ENCODE results near the gene SLC33A1. TPM values are rescaled to one million over a fixed set of nuclear protein-coding genes. Genes with fewer than 3 reads are reported as not detected.
A peak's percentile ranks its signal among the peaks of the same experiment; 100 is the strongest.
"Not testable (repeated sequence)": the region's sequence is repeated elsewhere in the genome, so short reads cannot be mapped to it uniquely, and the experiment has no call there.

Gene SLC33A1
- total RNA-seq, 4 donors from 2014 or later = 13.3 to 34.8 (median 32.7) TPM

DNA sequence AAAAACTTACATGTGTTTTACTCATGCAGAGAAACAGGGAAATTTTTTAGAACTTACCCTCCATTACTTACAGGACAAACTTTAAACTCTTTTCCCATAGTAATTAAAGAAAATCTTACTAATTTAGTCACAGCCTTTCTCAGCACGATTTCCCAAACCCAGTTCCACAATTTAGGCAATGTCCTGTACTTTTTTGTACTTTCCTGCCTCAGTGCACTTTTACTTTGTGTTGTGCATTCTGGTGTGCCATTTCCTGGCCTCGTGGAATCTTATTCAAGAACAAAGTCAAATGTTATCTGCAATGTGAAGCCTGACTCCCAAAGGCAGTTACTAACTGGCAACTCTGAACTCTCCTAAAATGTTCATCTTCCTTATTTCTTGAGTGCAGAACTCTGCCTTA, 1.9 kb downstream of the SLC33A1 start:
- DNase-seq = no peak
- H3K4me3 ChIP-seq = peak overlapping the region in 3 of 4 donors; percentile 71 to 91 (median 86)
- intact Hi-C loops (cut with DNase I; ENCODE audit: low total_unique reads) = no loop called here
- TF ChIP-seq POLR2AphosphoS5 (IDR thresholded peaks at IDR 0.05) = no peak
- TF ChIP-seq EP300 (IDR thresholded peaks at IDR 0.05; ENCODE audit: low read depth) = no peak
- TF ChIP-seq POLR2A (IDR thresholded peaks at IDR 0.05) = no peak
- TF ChIP-seq, protein P1, sequence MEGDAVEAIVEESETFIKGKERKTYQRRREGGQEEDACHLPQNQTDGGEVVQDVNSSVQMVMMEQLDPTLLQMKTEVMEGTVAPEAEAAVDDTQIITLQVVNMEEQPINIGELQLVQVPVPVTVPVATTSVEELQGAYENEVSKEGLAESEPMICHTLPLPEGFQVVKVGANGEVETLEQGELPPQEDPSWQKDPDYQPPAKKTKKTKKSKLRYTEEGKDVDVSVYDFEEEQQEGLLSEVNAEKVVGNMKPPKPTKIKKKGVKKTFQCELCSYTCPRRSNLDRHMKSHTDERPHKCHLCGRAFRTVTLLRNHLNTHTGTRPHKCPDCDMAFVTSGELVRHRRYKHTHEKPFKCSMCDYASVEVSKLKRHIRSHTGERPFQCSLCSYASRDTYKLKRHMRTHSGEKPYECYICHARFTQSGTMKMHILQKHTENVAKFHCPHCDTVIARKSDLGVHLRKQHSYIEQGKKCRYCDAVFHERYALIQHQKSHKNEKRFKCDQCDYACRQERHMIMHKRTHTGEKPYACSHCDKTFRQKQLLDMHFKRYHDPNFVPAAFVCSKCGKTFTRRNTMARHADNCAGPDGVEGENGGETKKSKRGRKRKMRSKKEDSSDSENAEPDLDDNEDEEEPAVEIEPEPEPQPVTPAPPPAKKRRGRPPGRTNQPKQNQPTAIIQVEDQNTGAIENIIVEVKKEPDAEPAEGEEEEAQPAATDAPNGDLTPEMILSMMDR (IDR thresholded peaks at IDR 0.05) = no peak
- H3K9me3 ChIP-seq = no peaks in the 10 kb centered on the region
- peaks cover 25 to 65% (median 36%) of the 10 kb centered on the region in 4 donors for H3K4me1 ChIP-seq
- in situ Hi-C loops (cut with MboI; ENCODE audit: low pct_ligation_motif_present in 1 of 4, low pct_unique_long_range_greater_than_20kb in 1 of 4, low sequenced_read_pairs in 3 of 4) = loop anchor here in 1 of 4 donors (25.0 kb wide), 1 partner anchor 1310 kb away; the partner anchor contains the start of gene CCNL1
- no peaks in the 10 kb centered on the region for H3K27me3 ChIP-seq
- H3K36me3 ChIP-seq = no peaks in the 10 kb centered on the region
- no peak overlapping the region for H3K27ac ChIP-seq
- 7 to 15% methylated on average over 2 of the region's 2 CpGs for WGBS, 2 donors (ENCODE audit: low coverage in 1 of 2)

DNA sequence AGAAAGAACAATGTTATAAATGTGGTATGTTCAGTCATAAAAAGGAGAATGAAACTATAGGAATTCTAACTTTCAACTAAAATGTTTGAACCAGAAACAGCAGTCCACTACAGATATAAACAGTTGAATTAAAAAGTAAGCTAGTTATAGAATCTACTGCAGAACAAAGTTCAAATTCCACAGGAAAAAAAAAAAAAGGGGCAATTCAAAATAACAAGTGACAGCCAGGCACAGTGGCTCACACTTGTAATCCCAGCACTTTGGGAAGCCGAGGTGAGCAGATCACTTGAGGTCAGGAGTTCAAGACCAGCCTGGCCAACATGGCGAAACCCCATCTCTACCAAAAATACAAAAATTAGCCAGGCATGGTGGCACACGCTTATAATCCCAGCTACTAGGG, 4.8 kb downstream of the SLC33A1 start:
- not testable (repeated sequence) for H3K27ac ChIP-seq

DNA sequence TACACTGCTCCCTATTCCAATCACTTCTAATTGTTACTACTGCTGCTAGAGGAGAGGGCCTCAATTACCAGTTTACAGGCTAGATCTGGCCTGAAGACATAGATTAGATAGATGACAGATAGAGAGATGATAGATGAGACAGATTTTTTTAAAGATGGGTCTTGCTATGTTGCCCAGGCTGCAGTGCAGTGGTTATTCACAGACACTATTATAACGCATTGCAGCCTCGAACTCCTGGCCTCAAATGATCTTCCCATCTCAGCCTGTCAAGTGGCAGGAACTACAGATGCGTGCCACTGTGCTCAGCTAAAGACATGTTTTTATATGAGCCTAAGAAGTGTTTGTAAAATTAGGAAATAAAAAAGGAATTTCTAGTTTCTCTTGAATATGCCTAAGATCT, 6.2 kb downstream of the SLC33A1 start:
- Histone ChIP-seq H3K4me3 (no peak overlapping the region), H3K27me3 (no peaks in the 10 kb centered on the region), H3K27ac (no peak overlapping the region), H3K9me3 (no peaks in the 10 kb centered on the region), H3K36me3 (no peaks in the 10 kb centered on the region), H3K4me1 (peaks cover 25 to 66% (median 36%) of the 10 kb centered on the region in 4 donors)
- in situ Hi-C loops (cut with MboI; ENCODE audit: low pct_ligation_motif_present in 1 of 4, low pct_unique_long_range_greater_than_20kb in 1 of 4, low sequenced_read_pairs in 3 of 4) = no loop called here
- no peak for DNase-seq
- intact Hi-C loops (cut with DNase I; ENCODE audit: low total_unique reads) = no loop called here
- no peak for TF ChIP-seq POLR2AphosphoS5 (IDR thresholded peaks at IDR 0.05)
- TF ChIP-seq EP300 (IDR thresholded peaks at IDR 0.05; ENCODE audit: low read depth) = no peak
- no peak for TF ChIP-seq POLR2A (IDR thresholded peaks at IDR 0.05)
- TF ChIP-seq, protein P1 (IDR thresholded peaks at IDR 0.05) = no peak
- WGBS, 2 donors (ENCODE audit: low coverage in 1 of 2) = 86 to 96% methylated on average over 1 to 3 of the region's 3 CpGs

More for the DNA sequence above, 4.8 kb downstream of the SLC33A1 start:
- H3K4me3 ChIP-seq; H3K27me3 ChIP-seq; H3K9me3 ChIP-seq; DNase-seq; intact Hi-C loops (cut with DNase I; ENCODE audit: low total_unique reads); in situ Hi-C loops (cut with MboI; ENCODE audit: low pct_ligation_motif_present in 1 of 4, low pct_unique_long_range_greater_than_20kb in 1 of 4, low sequenced_read_pairs in 3 of 4); H3K36me3 ChIP-seq: not testable (repeated sequence)
- peaks cover 25 to 71% (median 38%) of the 10 kb centered on the region in 4 donors for H3K4me1 ChIP-seq
- WGBS, 2 donors (ENCODE audit: low coverage in 1 of 2) = 74% methylated on average over 3 of the region's 3 CpGs; no CpG with 5 or more reads in 1 of the 2 donors

DNA sequence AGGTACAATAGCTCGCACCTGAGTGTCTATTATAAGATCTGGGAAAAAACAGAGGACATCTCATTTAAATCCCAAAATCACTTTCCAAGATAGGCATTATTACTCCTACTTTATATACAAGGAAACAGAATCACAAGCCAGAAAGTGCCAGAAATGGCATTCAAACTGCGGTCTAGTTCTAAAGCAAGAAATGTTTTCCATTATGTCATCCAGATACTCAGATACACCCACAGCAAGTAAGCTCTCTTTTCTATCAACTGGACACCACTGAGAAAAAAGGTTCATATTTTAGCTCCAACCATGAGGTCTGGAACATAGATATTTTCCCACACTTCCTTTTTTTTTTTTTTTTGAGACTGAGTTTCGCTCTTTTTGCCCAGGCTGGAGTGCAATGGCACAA, 8.1 kb downstream of the SLC33A1 start:
- peaks cover 8 to 47% (median 18%) of the 10 kb centered on the region in 4 donors for H3K4me1 ChIP-seq
- WGBS, 2 donors (ENCODE audit: low coverage in 1 of 2) = 79 to 90% methylated on average over 3 of the region's 3 CpGs
- in situ Hi-C loops (cut with MboI; ENCODE audit: low pct_ligation_motif_present in 1 of 4, low pct_unique_long_range_greater_than_20kb in 1 of 4, low sequenced_read_pairs in 3 of 4) = no loop called here
- H3K9me3 ChIP-seq = no peaks in the 10 kb centered on the region
- intact Hi-C loops (cut with DNase I; ENCODE audit: low total_unique reads) = no loop called here
- H3K27ac ChIP-seq = no peak overlapping the region
- no peaks in the 10 kb centered on the region for H3K27me3 ChIP-seq
- TF ChIP-seq POLR2AphosphoS5 (IDR thresholded peaks at IDR 0.05) (no peak), POLR2A (IDR thresholded peaks at IDR 0.05) (no peak), EP300 (IDR thresholded peaks at IDR 0.05; ENCODE audit: low read depth) (no peak)
- TF ChIP-seq, protein P1 (IDR thresholded peaks at IDR 0.05) = no peak
- no peak for DNase-seq
- H3K4me3 ChIP-seq = no peak overlapping the region
- no peaks in the 10 kb centered on the region for H3K36me3 ChIP-seq

DNA sequence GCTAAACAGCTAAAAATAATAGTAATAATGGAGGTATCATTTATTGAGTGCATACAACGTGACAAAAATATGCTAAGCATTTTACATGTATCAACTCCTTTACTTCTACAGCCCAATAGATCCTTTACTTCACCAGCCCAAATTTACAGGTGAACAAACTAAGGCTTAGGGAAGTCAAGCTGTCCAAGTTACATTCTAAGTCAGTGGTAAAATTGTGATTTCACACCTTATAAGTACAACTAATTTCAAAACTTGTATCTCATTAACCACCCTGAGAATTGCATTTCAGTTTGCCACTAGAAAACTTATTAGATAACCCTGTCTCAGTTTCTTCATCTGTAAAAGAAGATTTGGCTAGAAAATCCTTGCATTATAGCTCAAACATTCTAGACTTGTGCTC, 10.7 kb downstream of the SLC33A1 start:
- Histone ChIP-seq H3K27ac (no peak overlapping the region), H3K27me3 (no peaks in the 10 kb centered on the region), H3K9me3 (no peaks in the 10 kb centered on the region), H3K4me1 (peaks cover 0 to 21% (median 2%) of the 10 kb centered on the region in 4 donors), H3K4me3 (no peak overlapping the region), H3K36me3 (no peaks in the 10 kb centered on the region)
- no peak for TF ChIP-seq POLR2AphosphoS5 (IDR thresholded peaks at IDR 0.05)
- TF ChIP-seq POLR2A (IDR thresholded peaks at IDR 0.05) = no peak
- TF ChIP-seq, protein P1 (IDR thresholded peaks at IDR 0.05) = no peak
- no peak for TF ChIP-seq EP300 (IDR thresholded peaks at IDR 0.05; ENCODE audit: low read depth)
- no peak for DNase-seq
- WGBS, 2 donors (ENCODE audit: low coverage in 1 of 2) = 57 to 67% methylated on average over 1 of the region's 1 CpG
- in situ Hi-C loops (cut with MboI; ENCODE audit: low pct_ligation_motif_present in 1 of 4, low pct_unique_long_range_greater_than_20kb in 1 of 4, low sequenced_read_pairs in 3 of 4) (no loop called here), intact Hi-C loops (cut with DNase I; ENCODE audit: low total_unique reads) (no loop called here)

All from transverse colon (tissue), 4 donors.